Measurements from ENCODE around the gene TMEM140.

The TMEM140 gene

GRCh38 chr7:135186261-135186540 lies 38.3 kb downstream of the TMEM140 start:
- TF ChIP-seq RAD21 (IDR thresholded peaks at IDR 0.05; ENCODE audit: low read depth): no peak
- TF ChIP-seq NFIC (IDR thresholded peaks at IDR 0.05): no peak
- no peak for TF ChIP-seq CREB1 (IDR thresholded peaks at IDR 0.05; ENCODE audit: low read depth)
- TF ChIP-seq USF1 (IDR thresholded peaks at IDR 0.05): no peak

GRCh38 chr7:135186841-135187253 lies 39.0 kb downstream of the TMEM140 start:
- TF ChIP-seq TCF12 (IDR thresholded peaks at IDR 0.05; ENCODE audit: low read depth) (no peak), ZBTB7A (IDR thresholded peaks at IDR 0.05; ENCODE audit: low read depth) (no peak), EP300 (IDR thresholded peaks at IDR 0.05; ENCODE audit: borderline replicate concordance) (no peak), RAD21 (IDR thresholded peaks at IDR 0.05; ENCODE audit: low read depth) (no peak), FOXM1 (IDR thresholded peaks at IDR 0.05; ENCODE audit: borderline replicate concordance, low read depth) (no peak), NFIC (IDR thresholded peaks at IDR 0.05) (no peak), TAF1 (IDR thresholded peaks at IDR 0.05; ENCODE audit: low read depth) (no peak)

DNA sequence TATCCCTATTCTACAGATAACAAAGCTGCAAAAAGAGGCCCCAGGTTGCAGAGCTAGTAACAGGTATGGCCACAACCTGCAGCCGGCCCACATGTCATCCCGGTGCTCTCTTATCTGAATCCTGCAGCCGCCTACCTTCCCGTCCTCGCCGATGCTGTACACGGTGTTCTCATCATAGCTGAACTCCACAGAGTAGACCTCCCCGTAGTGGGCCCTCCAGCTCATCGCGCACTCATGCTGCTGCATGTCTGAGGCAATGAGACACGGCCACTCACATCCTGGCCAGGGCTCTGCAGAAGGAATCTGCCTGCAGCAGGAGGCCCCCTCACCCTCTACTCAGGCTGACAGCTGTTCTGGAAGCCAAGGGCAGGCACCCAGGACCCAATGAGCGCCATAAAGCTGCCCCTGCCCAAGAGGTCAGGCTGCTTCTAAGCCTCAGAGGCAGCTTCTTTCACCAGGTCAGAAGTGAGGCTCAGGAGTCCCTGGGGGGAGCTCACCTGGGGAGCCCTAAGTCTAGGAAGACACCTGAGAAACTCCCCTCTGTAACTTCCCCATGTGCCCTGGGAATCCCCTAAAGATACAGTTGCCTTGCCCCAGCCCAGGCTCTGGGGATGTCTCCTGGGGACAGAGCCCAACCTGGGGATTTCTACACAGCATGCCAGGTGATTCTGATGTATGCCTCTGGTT lies 40.6 kb downstream of the TMEM140 start:
- TF ChIP-seq CEBPB (IDR thresholded peaks at IDR 0.05): no peak
- no peak for TF ChIP-seq RAD21 (IDR thresholded peaks at IDR 0.05; ENCODE audit: low read depth)
- TF ChIP-seq FOXM1 (IDR thresholded peaks at IDR 0.05; ENCODE audit: borderline replicate concordance, low read depth): no peak
- TF ChIP-seq EP300 (IDR thresholded peaks at IDR 0.05; ENCODE audit: borderline replicate concordance): no peak

GRCh38 chr7:135189221-135189662 lies 41.4 kb downstream of the TMEM140 start:
- no peak for TF ChIP-seq TEAD4 (IDR thresholded peaks at IDR 0.05)
- TF ChIP-seq CREB1 (IDR thresholded peaks at IDR 0.05; ENCODE audit: low read depth): no peak
- no peak for TF ChIP-seq YY1 (IDR thresholded peaks at IDR 0.05; ENCODE audit: low read depth)
- TF ChIP-seq REST (IDR thresholded peaks at IDR 0.05; ENCODE audit: low read depth): no peak
- TF ChIP-seq FOXM1 (IDR thresholded peaks at IDR 0.05; ENCODE audit: borderline replicate concordance, low read depth): no peak
- TF ChIP-seq, protein P1, sequence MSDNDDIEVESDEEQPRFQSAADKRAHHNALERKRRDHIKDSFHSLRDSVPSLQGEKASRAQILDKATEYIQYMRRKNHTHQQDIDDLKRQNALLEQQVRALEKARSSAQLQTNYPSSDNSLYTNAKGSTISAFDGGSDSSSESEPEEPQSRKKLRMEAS (IDR thresholded peaks at IDR 0.05): no peak

DNA sequence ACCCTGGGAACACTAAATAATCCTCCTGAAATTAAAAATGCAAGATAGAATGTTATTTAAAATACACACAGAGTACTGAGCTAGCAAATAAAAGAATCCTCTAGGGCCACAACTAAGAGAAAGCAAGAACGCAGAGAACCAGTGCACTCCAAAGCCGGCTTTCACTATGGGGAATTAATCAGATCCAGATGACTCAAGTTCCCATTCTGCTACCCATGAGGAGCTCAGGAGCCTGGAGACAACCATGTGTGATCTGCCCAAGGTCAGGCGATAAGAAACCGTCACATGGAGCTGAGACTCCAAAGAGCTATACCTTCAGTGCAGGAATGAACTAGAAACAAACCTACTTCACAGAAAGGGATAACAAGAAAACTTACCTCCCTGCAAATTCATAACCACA lies 42.1 kb downstream of the TMEM140 start:
- TF ChIP-seq EGR1 (IDR thresholded peaks at IDR 0.05): no peak
- TF ChIP-seq CEBPB (IDR thresholded peaks at IDR 0.05): no peak
- no peak for TF ChIP-seq CREB1 (IDR thresholded peaks at IDR 0.05; ENCODE audit: low read depth)
- TF ChIP-seq TAF1 (IDR thresholded peaks at IDR 0.05; ENCODE audit: low read depth): no peak
- no peak for TF ChIP-seq USF1 (IDR thresholded peaks at IDR 0.05)
- TF ChIP-seq EP300 (IDR thresholded peaks at IDR 0.05; ENCODE audit: borderline replicate concordance): no peak
- no peak for TF ChIP-seq FOXM1 (IDR thresholded peaks at IDR 0.05; ENCODE audit: borderline replicate concordance, low read depth)
- no peak for TF ChIP-seq TCF12 (IDR thresholded peaks at IDR 0.05; ENCODE audit: low read depth)
- TF ChIP-seq TEAD4 (IDR thresholded peaks at IDR 0.05): no peak
- no peak for TF ChIP-seq YY1 (IDR thresholded peaks at IDR 0.05; ENCODE audit: low read depth)
- TF ChIP-seq REST (IDR thresholded peaks at IDR 0.05; ENCODE audit: low read depth): no peak
- TF ChIP-seq, protein P1 (IDR thresholded peaks at IDR 0.05): no peak

DNA sequence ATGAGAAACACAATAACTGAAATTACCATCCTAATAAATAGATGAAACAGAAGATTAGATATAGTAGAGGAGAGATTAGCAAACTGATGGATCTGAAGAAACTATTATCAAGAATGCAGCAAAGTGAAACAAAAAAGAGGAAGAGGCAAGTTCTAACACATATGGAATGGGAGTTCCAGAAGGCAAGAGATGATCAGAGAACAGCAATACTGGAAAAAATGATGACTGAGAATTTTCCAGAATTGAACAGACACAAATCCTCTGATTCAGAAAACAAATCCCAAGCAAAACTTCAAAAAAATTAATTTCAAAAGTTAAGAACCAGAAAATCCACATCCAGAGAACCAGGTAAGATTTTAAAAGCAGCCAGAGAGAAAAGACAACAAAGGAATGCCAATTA lies 42.8 kb downstream of the TMEM140 start:
- no peak for TF ChIP-seq EP300 (IDR thresholded peaks at IDR 0.05; ENCODE audit: borderline replicate concordance)
- TF ChIP-seq TEAD4 (IDR thresholded peaks at IDR 0.05): no peak
- TF ChIP-seq YY1 (IDR thresholded peaks at IDR 0.05; ENCODE audit: low read depth): no peak
- no peak for TF ChIP-seq NFIC (IDR thresholded peaks at IDR 0.05)
- TF ChIP-seq RAD21 (IDR thresholded peaks at IDR 0.05; ENCODE audit: low read depth): no peak

All from Ishikawa (cell line).